Tibial nerve (tissue), 4 donors: ENCODE measurements around the gene CLIP4. TPM values are rescaled to one million over a fixed set of nuclear protein-coding genes. Genes with fewer than 3 reads are reported as not detected.

Source experiments
- DNase-seq, 2 donors: peaks; one replicate each; pipeline ENCODE4 v3.0.0-alpha.2; 2019; ENCODE audit warnings: low spot score in 2 of 2
- H3K27ac ChIP-seq, 4 donors: fragments of 200-600 bp; sonication (generic) in 3 of 4; one replicate each; pipeline ENCODE4 v1.5.1; 2017 to 2019; ENCODE audit warnings: mild to moderate bottlenecking in 1 of 4
- H3K27me3 ChIP-seq, 2 donors: fragments of 200-600 bp; sonication (generic) in 1 of 2; one replicate each; pipeline versions ENCODE4 v1.5.1 to v1.6.0; 2017 to 2019
- H3K36me3 ChIP-seq, 3 donors: fragments of 200-600 bp; sonication (generic); one replicate each; pipeline ENCODE4 v1.5.1; 2018 to 2019
- H3K4me1 ChIP-seq, 4 donors: fragments of 200-600 bp; sonication (generic) in 3 of 4; one replicate each; pipeline ENCODE4 v1.5.1; 2017 to 2019
- H3K4me3 ChIP-seq, 4 donors: fragments of 200-600 bp; sonication (generic) in 3 of 4; one replicate each; pipeline ENCODE4 v1.5.1; 2017 to 2019; ENCODE audit warnings: mild to moderate bottlenecking in 1 of 4, moderate library complexity in 1 of 4
- H3K9me3 ChIP-seq, 4 donors: fragments of 200-600 bp; sonication (generic) in 3 of 4; one replicate each; pipeline ENCODE4 v1.5.1; 2017 to 2019
- EP300 ChIP-seq, 2 donors: sonication (generic); formaldehyde crosslinking; IDR thresholded peaks; one replicate each; pipeline ENCODE4 v1.6.1; 2017; ENCODE audit warnings: antibody characterized with exemption in 2 of 2, mild to moderate bottlenecking in 1 of 2
- POLR2A ChIP-seq, 2 donors: fragments of 450-650 bp; IDR thresholded peaks; one replicate each; pipeline ENCODE4 v1.6.1; 2017; ENCODE audit warnings: antibody characterized with exemption in 2 of 2, mild to moderate bottlenecking in 2 of 2, moderate library complexity in 2 of 2
- WGBS, 2 donors: methylation state at CpG; one replicate each; pipeline ENCODE4 v1.1.5; 2018; 5-methylcytosine and 5-hydroxymethylcytosine counted together
- total RNA-seq, 4 donors: library from RNA; depleted of rRNA; stranded (reverse); fragments of >200 nt; gene quantifications; one replicate each; pipeline ENCODE4 v1.1.0, GENCODE V29; 2016
- TF ChIP-seq, protein P1 (sequence below), 5 experiments: fragments of 200-600 bp in 3 of 5; fragments of 450-650 bp in 2 of 5; sonication (generic) in 3 of 5; IDR thresholded peaks; one replicate each; pipeline ENCODE4 v1.5.1; 2016 to 2019; ENCODE audit warnings: antibody characterized with exemption in 5 of 5, mild to moderate bottlenecking in 3 of 5, moderate library complexity in 2 of 5

Gene CLIP4
- total RNA-seq, 4 donors from 2014 or later = 71.4 to 98.6 (median 91.2) TPM

DNA sequence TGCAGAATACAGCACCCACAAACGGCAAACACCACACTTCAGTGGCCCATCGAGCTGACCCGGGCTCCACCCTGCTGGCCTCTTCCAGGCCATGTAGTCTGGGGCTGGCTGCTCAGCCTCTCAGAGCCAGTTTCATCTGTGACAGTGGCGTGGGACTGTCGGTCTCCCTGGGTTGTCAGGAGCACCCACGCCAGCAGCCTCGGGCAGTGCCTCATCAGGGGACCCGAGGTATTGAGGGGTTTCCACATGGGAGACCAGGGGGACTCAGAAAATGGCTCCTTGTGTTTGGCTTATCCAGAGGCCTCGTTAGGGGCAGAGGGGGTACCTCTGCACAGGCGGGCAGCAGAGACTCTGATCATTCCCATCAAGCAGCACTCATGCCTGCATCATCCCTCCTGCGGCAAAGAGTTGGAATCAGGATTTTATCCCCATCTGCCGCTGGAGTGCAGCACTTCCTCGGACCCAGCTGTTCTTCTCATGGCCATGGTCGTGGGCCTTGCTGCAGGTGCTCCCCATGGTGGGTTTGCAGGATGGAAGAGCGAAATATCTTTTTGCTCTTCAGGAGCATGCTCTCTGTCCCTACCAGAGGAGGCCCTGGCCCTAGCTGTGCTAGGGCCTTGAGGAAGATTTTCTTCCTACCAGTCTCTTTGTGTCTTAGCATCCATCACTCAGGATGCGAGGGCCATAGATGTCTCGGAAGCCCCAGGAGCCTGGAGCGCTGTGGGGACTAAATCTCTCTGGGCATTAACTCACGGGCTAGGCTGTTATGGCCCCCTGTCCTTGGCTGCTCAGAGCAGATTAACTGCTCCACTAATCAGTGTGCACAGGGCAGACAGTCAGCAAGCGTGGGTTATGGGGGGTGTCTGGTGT is 100.8 kb downstream of the CLIP4 start:
- 81 to 82% methylated on average over 17 to 20 of the region's 20 CpGs for WGBS, 2 donors
- Histone ChIP-seq H3K4me1 (no peaks in the 10 kb centered on the region), H3K36me3 (no peaks in the 10 kb centered on the region), H3K27ac (no peak overlapping the region), H3K27me3 (no peaks in the 10 kb centered on the region), H3K4me3 (no peak overlapping the region), H3K9me3 (no peaks in the 10 kb centered on the region)
- no peak for DNase-seq
- TF ChIP-seq, protein P1, sequence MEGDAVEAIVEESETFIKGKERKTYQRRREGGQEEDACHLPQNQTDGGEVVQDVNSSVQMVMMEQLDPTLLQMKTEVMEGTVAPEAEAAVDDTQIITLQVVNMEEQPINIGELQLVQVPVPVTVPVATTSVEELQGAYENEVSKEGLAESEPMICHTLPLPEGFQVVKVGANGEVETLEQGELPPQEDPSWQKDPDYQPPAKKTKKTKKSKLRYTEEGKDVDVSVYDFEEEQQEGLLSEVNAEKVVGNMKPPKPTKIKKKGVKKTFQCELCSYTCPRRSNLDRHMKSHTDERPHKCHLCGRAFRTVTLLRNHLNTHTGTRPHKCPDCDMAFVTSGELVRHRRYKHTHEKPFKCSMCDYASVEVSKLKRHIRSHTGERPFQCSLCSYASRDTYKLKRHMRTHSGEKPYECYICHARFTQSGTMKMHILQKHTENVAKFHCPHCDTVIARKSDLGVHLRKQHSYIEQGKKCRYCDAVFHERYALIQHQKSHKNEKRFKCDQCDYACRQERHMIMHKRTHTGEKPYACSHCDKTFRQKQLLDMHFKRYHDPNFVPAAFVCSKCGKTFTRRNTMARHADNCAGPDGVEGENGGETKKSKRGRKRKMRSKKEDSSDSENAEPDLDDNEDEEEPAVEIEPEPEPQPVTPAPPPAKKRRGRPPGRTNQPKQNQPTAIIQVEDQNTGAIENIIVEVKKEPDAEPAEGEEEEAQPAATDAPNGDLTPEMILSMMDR (IDR thresholded peaks at IDR 0.05) = no peak
- TF ChIP-seq POLR2A (IDR thresholded peaks at IDR 0.05) = no peak
- TF ChIP-seq EP300 (IDR thresholded peaks at IDR 0.05) = no peak

DNA sequence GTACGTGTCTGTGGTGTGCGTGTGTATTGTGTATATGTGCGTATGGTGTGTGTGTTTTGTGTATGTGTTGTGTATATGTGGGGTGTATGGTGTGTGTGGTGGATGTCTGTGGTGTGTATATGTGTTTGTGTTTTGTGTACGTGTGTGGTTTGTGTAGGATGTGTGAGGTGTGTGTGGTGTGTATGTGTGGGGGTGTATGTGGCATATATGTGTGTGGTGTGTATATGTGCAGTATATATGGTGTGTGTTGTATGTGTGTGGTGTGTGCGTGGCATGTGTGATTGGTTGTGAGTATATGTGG is 101.3 kb downstream of the CLIP4 start:
- Histone ChIP-seq H3K4me1 (no peaks in the 10 kb centered on the region), H3K27ac (no peak overlapping the region), H3K4me3 (no peak overlapping the region), H3K9me3 (no peaks in the 10 kb centered on the region), H3K27me3 (no peaks in the 10 kb centered on the region), H3K36me3 (no peaks in the 10 kb centered on the region)
- no peak for DNase-seq
- TF ChIP-seq EP300 (IDR thresholded peaks at IDR 0.05) = no peak
- no peak for TF ChIP-seq POLR2A (IDR thresholded peaks at IDR 0.05)
- TF ChIP-seq, protein P1 (IDR thresholded peaks at IDR 0.05) = no peak
- 92 to 93% methylated on average over 5 of the region's 5 CpGs for WGBS, 2 donors

DNA sequence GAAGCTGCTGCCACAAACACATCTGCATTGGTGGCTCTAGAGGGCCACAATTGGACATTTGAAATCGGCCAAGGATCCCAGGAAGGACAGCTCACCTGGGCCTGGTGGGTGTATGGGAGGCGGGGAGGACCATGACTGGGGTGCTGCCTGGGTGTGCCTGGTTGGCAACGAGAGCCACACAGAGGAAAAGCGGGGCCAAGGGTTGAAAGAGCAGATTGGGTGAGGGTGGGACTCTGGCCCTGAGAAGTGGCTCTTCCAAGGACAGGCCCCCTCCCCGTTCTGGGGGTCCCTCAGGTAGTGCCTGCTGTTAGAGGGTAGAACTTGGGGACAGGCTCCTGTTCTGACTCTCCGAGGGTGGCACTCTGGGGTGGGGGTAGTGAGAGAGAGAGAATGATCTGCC is 102.9 kb downstream of the CLIP4 start:
- no peak overlapping the region for H3K4me3 ChIP-seq
- no peak for DNase-seq
- 68 to 79% methylated on average over 6 of the region's 6 CpGs for WGBS, 2 donors
- H3K36me3 ChIP-seq = no peaks in the 10 kb centered on the region
- H3K4me1 ChIP-seq = peaks cover 0 to 2% (median 0%) of the 10 kb centered on the region in 4 donors
- TF ChIP-seq, protein P1 (IDR thresholded peaks at IDR 0.05) = no peak
- no peak for TF ChIP-seq EP300 (IDR thresholded peaks at IDR 0.05)
- TF ChIP-seq POLR2A (IDR thresholded peaks at IDR 0.05) = no peak
- H3K27me3 ChIP-seq = no peaks in the 10 kb centered on the region
- no peaks in the 10 kb centered on the region for H3K9me3 ChIP-seq
- no peak overlapping the region for H3K27ac ChIP-seq

DNA sequence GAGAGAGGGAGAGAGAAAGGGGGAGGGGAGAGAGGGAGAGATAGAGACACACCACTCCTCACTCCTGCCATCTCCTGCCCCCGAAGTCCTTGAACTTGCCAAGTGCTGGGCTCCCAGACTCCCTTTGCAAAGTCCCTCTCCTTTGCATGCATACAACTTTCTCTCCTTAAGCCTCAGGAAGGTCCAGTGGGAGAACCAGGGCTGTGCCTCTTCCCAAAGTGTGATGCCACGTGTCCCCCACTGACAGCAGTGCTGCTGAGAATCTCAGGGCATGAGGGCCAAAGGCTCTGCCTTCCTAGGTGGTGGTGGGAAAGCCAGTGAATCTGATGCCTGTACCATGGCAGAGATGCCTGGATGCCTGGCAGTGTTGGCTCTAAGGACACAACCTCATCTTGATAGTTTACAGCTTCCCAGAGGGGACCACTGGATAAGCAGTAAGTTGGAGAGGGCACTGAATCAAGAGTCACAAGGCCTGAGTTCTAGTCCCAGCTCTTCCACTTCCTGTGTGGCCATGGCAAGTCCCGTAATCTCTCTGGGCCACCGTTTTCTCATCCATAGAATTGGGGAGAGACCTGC is 103.4 kb downstream of the CLIP4 start:
- no peak for DNase-seq
- WGBS, 2 donors = 80 to 86% methylated on average over 4 of the region's 4 CpGs

DNA sequence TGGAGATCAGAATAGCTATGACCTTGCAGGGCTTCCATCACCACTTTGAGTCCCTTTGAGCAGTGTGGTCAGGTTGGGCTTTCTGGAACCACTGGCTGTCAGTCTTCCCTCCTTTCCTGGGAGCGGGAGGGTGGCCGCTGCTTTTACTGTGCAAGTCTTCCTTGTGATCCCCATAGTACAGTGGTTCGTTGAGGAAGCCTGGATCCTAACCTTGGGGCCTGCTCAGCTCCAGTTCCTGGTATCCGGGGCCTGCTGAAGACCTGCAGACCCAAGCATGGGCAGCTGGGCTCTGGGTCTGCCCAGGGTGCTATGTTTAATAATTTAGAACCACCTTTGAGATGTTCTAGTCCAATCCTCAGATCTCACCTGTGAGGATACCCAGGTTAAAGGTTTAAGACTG is 104.2 kb downstream of the CLIP4 start:
- Histone ChIP-seq H3K36me3 (no peaks in the 10 kb centered on the region), H3K4me3 (no peak overlapping the region), H3K4me1 (peaks cover 0 to 15% (median 3%) of the 10 kb centered on the region in 4 donors), H3K9me3 (no peaks in the 10 kb centered on the region), H3K27ac (no peak overlapping the region), H3K27me3 (no peaks in the 10 kb centered on the region)
- 77 to 87% methylated on average over 3 to 4 of the region's 4 CpGs for WGBS, 2 donors
- no peak for DNase-seq
- TF ChIP-seq EP300 (IDR thresholded peaks at IDR 0.05) (no peak), POLR2A (IDR thresholded peaks at IDR 0.05) (no peak)
- TF ChIP-seq, protein P1 (IDR thresholded peaks at IDR 0.05) = no peak

More for the DNA sequence above, 103.4 kb downstream of the CLIP4 start:
- peaks cover 0 to 8% (median 0%) of the 10 kb centered on the region in 4 donors for H3K4me1 ChIP-seq
- no peaks in the 10 kb centered on the region for H3K9me3 ChIP-seq
- H3K36me3 ChIP-seq = no peaks in the 10 kb centered on the region
- no peaks in the 10 kb centered on the region for H3K27me3 ChIP-seq
- no peak overlapping the region for H3K4me3 ChIP-seq
- no peak overlapping the region for H3K27ac ChIP-seq
- TF ChIP-seq POLR2A (IDR thresholded peaks at IDR 0.05) (no peak), EP300 (IDR thresholded peaks at IDR 0.05) (no peak)
- TF ChIP-seq, protein P1 (IDR thresholded peaks at IDR 0.05) = no peak
